ENCODE results near the gene CKAP2L.
"Not testable (repeated sequence)": the region's sequence is repeated elsewhere in the genome, so short reads cannot be mapped to it uniquely, and the experiment has no call there.

The CKAP2L gene

DNA sequence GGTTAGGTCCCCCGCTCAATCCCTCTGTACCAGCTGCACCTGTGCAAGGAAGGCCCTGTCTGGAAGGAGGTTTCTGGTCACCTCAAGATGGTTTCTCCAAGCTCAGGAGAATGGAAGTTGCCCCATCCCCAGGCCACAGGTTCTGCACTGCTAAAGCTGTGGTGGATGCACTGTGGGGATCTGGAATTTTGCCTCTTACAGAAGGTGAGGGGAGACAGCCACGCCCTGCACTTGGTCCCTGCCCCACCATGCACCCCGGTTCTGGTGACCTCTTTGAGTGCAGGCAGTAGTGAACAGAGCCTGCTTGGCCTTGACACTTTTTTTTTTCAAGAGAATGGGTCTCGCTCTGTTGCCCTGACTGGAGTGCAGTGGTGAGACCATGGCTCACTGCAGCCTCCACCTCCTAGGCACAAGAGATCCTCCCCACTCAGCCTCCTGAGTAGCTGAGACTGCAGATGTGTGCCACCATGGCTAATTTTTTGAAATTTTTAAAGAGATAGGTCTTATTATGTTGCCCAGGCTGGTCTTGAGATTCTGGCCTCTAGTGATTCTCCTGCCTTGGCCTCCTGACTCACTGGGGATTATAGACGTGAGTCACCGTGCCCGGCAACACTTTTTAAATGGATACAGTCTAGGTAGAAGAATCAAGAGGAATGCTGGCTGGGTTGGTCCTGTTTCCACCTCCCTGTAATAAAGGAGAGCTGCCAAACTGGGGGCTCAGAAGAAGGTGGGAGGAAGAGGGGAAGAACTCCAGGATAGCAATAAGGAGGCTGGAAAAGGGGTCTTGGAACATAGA lies 49.4 kb downstream of the CKAP2L start:
- no peak for DNase-seq
- in situ Hi-C loops (cut with MboI; ENCODE audit: low pct_unique_long_range_greater_than_20kb, low sequenced_read_pairs) = no loop called here

GRCh38 chr2:112714331-112714730 lies 50.1 kb downstream of the CKAP2L start:
- DNase-seq = no peak
- in situ Hi-C loops (cut with MboI; ENCODE audit: low pct_unique_long_range_greater_than_20kb, low sequenced_read_pairs) = no loop called here

DNA sequence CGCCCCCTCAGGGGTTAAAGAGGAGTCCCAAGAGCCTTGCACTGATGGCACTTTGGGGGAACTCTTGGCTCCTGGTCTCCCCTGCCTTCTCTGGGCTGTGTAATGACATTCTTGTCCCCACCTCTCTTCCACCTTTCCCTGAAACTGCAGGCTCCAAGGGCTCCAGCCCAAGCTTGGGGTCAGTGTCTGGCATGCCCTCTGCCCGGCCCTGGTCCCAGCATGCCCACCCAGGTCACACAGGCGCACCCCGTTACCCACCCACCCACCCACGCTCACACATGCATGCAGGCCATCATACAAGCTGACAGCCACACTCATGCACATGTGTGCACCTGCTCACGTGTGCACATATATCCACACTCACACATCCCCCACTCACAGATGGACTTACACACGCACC lies 50.5 kb downstream of the CKAP2L start:
- DNase-seq = no peak
- in situ Hi-C loops (cut with MboI; ENCODE audit: low pct_unique_long_range_greater_than_20kb, low sequenced_read_pairs) = no loop called here

DNA sequence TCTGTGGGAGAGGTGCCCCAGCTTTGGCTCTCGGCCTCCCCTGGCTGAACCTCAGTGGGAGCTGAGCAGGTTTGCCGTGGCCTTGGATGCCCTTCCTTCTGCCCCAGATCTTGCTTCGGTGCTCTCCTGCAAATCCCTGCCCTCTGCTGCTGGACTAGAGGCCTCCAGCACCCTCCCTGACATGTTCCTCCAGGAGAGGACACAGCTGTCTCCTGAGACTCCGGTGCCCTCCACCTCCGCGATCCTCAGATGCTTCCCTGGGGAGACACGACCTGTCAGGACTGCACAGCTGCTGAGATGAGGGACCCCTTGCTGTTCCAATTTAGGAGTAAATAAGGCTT lies 50.9 kb downstream of the CKAP2L start:
- no peak for DNase-seq
- in situ Hi-C loops (cut with MboI; ENCODE audit: low pct_unique_long_range_greater_than_20kb, low sequenced_read_pairs) = no loop called here

GRCh38 chr2:112712903-112713584 lies 51.4 kb downstream of the CKAP2L start:
- peak; percentile 25 for DNase-seq
- in situ Hi-C loops (cut with MboI; ENCODE audit: low pct_unique_long_range_greater_than_20kb, low sequenced_read_pairs) = no loop called here

DNA sequence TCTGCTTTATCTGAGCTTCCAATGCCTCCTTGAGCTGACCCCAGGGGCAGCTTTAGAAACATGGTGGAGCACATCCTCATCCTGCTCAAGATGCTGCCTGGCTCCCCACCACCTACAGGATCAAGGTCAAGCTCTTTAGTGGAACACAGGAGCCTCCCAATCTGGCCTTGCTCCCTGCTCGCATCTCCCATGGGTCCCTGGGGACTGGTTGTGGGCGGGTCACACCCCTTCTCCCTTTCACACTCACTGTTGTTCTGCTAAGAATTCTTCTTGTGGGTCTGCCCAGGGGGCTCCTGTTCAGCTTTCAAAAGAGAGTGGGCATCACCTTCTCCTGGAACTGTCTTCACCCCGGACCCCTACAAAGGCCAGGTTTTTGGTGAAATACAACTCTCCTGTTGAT lies 51.9 kb downstream of the CKAP2L start:
- DNase-seq = no peak

DNA sequence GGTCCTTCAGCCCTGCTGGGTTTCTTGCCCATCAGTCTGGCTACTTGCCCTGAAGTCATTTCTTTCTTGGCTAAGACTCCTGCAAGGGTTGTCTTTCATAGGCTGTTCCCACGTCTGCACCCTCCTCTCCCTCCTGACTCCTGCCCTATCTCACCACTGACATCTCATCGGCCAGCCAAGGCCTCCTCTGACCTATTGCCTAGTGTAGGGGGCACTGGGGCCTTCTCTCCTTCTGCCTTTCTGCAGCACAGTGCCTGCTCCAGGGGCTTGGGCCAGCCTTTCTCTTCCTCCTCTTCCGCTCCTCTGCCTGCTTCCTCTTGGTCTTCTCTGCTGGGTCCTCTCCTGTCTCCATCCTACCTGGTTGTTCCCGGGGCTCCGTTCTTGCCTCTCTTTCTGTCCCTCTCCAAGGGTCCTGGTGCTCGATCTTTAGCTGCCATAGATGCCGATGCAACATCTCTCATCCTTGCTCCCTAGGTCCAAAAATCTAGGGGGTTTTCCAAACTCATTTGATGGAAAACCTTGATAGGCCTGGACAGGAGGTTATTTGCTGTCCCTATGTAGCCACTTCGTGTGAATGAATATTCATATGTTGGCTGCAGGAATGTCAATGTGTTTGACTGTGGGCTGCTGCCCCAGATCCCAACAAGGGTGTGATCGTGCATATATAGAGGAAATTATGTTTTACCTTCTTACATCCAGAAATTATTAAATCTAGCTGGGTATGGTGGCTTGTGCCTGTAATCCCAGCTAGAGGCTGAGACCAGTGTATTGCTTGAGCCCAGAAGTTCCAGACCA lies 53.3 kb downstream of the CKAP2L start:
- in situ Hi-C loops (cut with MboI; ENCODE audit: low pct_unique_long_range_greater_than_20kb, low sequenced_read_pairs) = no loop called here
- no peak for DNase-seq

More for the DNA sequence above, 51.9 kb downstream of the CKAP2L start:
- in situ Hi-C loops (cut with MboI; ENCODE audit: low pct_unique_long_range_greater_than_20kb, low sequenced_read_pairs) = no loop called here

DNA sequence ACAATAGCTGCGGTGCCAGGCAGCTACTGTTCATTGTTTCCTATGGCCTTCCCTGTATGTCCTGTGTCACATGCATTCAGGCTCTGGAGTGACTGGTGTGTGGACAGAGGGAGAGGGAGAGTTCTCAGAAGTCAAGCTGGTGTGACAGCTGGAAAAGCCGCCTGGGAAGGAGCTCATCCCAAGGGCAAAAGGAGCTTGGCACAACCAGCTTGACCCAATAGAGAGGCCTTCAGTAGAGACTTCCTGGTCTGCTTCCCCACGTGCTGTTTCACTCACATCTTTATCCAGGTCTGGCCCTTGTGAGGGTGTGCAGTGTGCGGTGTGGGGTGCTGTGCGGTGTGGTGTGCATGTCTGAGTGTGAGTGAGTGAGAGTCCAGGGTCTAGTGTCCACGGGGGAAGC lies 54.7 kb downstream of the CKAP2L start:
- DNase-seq = no peak
- in situ Hi-C loops (cut with MboI; ENCODE audit: low pct_unique_long_range_greater_than_20kb, low sequenced_read_pairs) = no loop called here

- in situ Hi-C loops (cut with MboI; ENCODE audit: low pct_unique_long_range_greater_than_20kb, low sequenced_read_pairs) = no loop called here
- DNase-seq = no peak
These were observed 55.4 kb downstream of the CKAP2L start for GRCh38 chr2:112708968-112709367.

DNA sequence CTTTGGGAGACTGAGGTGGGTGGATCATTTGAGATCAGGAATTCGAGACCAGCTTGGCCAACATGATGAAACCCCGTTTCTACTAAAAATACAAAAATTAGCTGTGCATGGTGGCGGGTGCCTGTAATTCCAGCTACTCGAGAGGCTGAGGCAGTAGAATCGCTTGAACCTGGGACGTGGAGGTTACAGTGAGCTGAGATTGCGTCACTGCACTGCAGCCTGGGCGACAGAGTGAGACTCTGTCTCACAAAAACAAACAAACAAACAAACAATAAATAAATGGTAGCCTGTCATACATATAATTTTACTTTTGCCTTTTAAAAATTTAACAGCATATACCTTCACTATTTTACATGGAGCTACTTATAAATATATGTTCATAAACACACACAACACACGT lies 57.5 kb downstream of the CKAP2L start:
- DNase-seq; in situ Hi-C loops (cut with MboI; ENCODE audit: low pct_unique_long_range_greater_than_20kb, low sequenced_read_pairs): not testable (repeated sequence)

DNA sequence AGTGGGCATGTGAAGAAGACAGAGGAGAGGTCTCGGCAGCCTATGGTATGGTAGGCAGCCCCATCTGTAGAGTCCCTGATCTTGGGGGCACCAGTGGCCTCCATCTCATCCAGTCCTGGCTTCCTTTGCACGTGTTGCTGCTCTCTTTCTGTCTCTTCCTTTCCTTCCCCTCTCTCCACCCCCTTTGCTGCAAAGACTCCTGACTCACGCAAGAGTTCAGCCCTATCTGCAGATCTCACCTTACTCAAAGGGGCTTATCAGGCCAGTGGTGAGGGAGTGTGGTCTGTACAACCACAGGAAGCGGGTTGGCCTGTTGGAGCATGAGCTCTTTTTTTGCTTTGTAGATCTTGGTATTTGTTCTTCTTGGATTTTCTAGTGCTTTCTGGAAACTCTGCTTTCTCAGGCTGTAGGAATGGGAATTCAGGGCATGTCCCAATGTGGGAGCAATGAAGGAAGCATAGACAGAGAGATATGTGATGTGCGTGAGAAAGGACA lies 58.2 kb downstream of the CKAP2L start:
- in situ Hi-C loops (cut with MboI; ENCODE audit: low pct_unique_long_range_greater_than_20kb, low sequenced_read_pairs) = no loop called here

GRCh38 chr2:112705575-112705974 lies 58.8 kb downstream of the CKAP2L start:
- in situ Hi-C loops (cut with MboI; ENCODE audit: low pct_unique_long_range_greater_than_20kb, low sequenced_read_pairs) = no loop called here
- no peak for DNase-seq

More for the DNA sequence above, 58.2 kb downstream of the CKAP2L start:
- DNase-seq = peak; percentile 97

- in situ Hi-C loops (cut with MboI; ENCODE audit: low pct_unique_long_range_greater_than_20kb, low sequenced_read_pairs) = no loop called here
- no peak for DNase-seq
These were observed 60.7 kb downstream of the CKAP2L start for GRCh38 chr2:112703684-112704083.

DNA sequence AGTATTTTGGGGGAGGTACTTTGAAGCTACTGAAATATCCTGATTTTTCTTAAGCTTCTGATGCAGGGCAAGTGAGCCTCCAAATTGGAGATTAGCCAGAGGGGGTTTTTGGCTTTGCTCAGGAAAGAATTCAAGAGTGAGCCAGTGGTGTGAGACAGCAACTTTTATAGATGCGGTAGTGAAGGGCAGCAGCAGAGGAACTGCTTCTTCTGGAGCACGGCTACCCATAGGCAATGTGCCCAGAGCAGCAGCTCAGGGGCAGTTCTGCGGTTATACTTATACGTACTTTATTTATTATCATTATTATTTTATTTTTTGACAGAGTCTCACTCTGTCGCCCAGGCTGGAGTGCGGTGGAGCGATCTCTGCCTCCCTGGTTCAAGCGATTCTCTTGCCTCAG lies 63.4 kb downstream of the CKAP2L start:
- peak; percentile 51 for DNase-seq
- in situ Hi-C loops (cut with MboI; ENCODE audit: low pct_unique_long_range_greater_than_20kb, low sequenced_read_pairs) = no loop called here

GRCh38 chr2:112699984-112700667 lies 64.3 kb downstream of the CKAP2L start:
- in situ Hi-C loops (cut with MboI; ENCODE audit: low pct_unique_long_range_greater_than_20kb, low sequenced_read_pairs) = no loop called here
- peak; percentile 76 for DNase-seq

GRCh38 chr2:112698834-112699515 lies 65.4 kb downstream of the CKAP2L start:
- peak; percentile 60 for DNase-seq
- in situ Hi-C loops (cut with MboI; ENCODE audit: low pct_unique_long_range_greater_than_20kb, low sequenced_read_pairs) = no loop called here

DNA sequence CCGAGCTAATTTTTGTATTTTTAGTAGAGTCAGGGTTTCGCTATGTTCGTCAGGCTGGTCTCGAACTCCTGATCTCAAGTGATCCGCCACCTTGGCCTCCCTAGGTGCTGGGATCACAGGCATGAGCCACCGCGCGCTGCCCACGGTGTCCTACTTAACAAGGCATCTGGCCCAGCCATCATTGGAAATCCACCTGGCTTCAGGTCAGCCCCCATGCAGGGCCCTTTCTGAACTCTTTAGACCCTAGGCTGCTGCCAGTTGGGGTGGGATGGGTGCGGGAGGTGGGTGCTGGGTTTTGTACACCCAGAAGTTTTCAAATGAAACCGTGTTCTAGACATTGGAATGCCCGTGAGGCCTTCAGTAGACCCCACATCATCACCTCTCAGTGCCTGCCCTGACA lies 70.2 kb downstream of the CKAP2L start:
- in situ Hi-C loops (cut with MboI; ENCODE audit: low pct_unique_long_range_greater_than_20kb, low sequenced_read_pairs) = no loop called here
- DNase-seq = no peak

GRCh38 chr2:112693596-112693995 lies 70.8 kb downstream of the CKAP2L start:
- in situ Hi-C loops (cut with MboI; ENCODE audit: low pct_unique_long_range_greater_than_20kb, low sequenced_read_pairs) = no loop called here
- no peak for DNase-seq

DNA sequence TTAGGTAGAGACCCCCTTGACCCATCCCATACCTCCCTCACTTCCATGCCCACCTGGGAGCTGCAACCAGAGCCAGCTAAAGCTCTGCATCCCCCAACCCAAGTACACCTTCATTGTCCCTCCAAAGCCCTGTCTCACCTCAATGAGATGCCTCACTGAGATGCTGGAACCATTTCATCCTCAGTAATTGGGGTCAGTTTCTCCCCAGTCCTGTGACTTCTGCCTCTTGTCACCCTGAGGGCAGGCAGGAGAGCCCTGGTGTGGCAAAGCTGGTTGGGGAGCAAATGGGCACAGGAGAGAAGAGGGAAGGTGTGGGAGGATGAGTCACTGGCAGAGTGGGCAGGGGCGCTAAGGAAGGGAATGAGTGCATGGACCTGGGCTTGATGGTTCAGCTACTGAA lies 71.5 kb downstream of the CKAP2L start:
- in situ Hi-C loops (cut with MboI; ENCODE audit: low pct_unique_long_range_greater_than_20kb, low sequenced_read_pairs) = no loop called here
- DNase-seq = no peak
